Measurements from ENCODE around the gene HOXB5. TPM values are rescaled to one million over a fixed set of nuclear protein-coding genes. Genes with fewer than 3 reads are reported as not detected.

The HOXB5 gene
- total and polyA plus RNA-seq, 3 donors from 2014 or later, result 0.50 to 1.7 (median 0.71) TPM

- DNase-seq, result no peak
- Histone ChIP-seq H3K4me3 (no peak overlapping the region), H3K36me3 (ENCODE audit: low read depth, missing control alignments) (no peaks in the 10 kb centered on the region), H3K9me3 (no peaks in the 10 kb centered on the region), H3K27me3 (no peaks in the 10 kb centered on the region), H3K4me1 (no peaks in the 10 kb centered on the region), H3K27ac (no peak overlapping the region)
- no peak for TF ChIP-seq CTCF (IDR thresholded peaks at IDR 0.05)
- no peak for TF ChIP-seq POLR2A (IDR thresholded peaks at IDR 0.05)
- WGBS, 2 donors, result 41 to 46% methylated on average over 7 of the region's 7 CpGs
- intact Hi-C loops (cut with DNase I; ENCODE audit: low total_unique reads), result no loop called here
Observed at GRCh38 chr17:48631693-48632578, 38.4 kb upstream of the HOXB5 start.

DNA sequence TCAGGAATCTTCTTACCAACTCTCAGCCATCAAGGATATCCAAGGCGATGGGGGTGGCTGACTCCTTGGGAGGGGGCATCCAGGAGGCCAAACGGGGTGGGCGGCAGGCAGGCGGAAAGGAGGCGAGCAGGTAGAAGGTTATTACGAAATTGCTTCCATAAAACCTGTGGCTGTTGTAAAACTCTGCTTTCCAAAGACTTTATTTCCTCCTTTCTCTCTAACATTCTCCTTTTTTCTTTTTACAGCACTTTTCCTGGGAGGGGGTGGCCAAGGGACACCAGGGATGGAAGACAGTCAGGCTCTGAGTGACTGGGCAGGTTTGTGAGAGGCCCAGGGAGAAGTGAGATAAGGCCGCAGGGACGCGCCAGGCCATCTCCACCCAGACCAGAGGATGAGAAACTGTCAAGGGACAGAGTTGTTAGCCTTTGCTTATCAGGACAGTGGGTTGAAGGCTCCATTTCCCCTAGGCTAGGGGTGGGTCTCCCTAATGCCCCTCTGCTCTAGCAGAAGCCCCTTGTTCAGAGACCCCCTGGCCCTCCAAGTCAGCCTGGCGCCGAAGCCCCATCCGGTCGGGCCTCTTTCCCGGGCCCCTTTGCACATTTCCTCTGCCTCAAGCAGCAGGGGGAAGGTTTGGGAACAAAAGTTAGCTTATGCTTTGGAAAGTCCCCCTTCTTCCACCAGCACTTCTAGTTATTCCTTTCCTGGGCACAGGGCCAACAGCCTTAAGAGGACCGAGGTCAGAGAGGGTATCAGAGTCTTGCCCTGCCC lies 37.5 kb upstream of the HOXB5 start:
- no peak for DNase-seq
- Histone ChIP-seq H3K4me3 (no peak overlapping the region), H3K36me3 (ENCODE audit: low read depth, missing control alignments) (no peaks in the 10 kb centered on the region), H3K4me1 (peaks cover 5% of the 10 kb centered on the region), H3K9me3 (no peaks in the 10 kb centered on the region), H3K27me3 (no peaks in the 10 kb centered on the region), H3K27ac (no peak overlapping the region)
- intact Hi-C loops (cut with DNase I; ENCODE audit: low total_unique reads), result no loop called here
- WGBS, 2 donors, result 46 to 47% methylated on average over 15 of the region's 15 CpGs
- TF ChIP-seq CTCF (IDR thresholded peaks at IDR 0.05) (no peak), POLR2A (IDR thresholded peaks at IDR 0.05) (no peak)

DNA sequence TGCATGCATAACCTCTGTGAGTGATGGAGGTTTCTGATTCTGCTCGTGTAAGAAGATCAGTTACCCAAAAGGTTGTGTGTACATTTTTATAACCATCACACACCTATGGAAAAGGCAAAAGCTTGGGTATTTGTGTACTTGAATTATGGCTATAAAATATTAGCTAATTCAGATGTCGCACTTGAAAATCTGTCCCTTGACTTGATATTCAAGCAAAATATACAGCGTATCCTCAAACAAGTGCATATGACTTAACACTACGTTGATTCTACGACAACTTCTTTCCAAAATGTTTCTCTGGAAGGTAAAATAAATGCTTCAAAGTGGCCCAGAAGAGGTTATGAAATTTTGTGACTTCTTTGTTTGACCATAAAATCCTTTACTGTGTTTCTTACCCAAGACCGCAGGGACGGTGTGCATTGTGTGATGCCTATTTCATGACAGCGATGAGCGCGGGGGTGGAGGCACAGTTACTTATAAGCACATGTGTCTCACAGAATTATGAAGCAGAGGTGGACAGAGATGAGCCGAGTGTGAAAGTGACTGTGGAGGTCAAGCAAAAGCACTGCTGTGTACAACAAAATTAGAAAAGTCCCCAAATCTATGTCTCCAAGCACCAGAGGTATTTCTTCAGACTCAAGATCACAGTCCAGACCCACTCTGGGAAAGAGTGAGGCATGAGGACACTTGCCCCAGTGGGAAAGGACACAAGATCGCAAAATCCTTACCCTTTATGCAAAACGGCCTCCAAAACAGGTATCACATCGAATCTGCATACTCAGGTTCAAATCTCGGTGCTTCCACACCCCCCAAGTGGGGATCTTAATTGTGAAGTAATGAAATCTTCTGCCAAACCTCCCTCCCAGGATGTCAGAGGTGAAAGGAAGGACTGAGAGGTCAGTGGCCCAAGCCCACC lies 36.7 kb upstream of the HOXB5 start:
- 37 to 48% methylated on average over 15 of the region's 15 CpGs for WGBS, 2 donors
- Histone ChIP-seq H3K9me3 (no peaks in the 10 kb centered on the region), H3K4me1 (peaks cover 7% of the 10 kb centered on the region), H3K27ac (no peak overlapping the region), H3K36me3 (ENCODE audit: low read depth, missing control alignments) (no peaks in the 10 kb centered on the region), H3K4me3 (no peak overlapping the region), H3K27me3 (no peaks in the 10 kb centered on the region)
- no peak for TF ChIP-seq POLR2A (IDR thresholded peaks at IDR 0.05)
- TF ChIP-seq CTCF (IDR thresholded peaks at IDR 0.05), result no peak
- no peak for DNase-seq
- intact Hi-C loops (cut with DNase I; ENCODE audit: low total_unique reads), result no loop called here

DNA sequence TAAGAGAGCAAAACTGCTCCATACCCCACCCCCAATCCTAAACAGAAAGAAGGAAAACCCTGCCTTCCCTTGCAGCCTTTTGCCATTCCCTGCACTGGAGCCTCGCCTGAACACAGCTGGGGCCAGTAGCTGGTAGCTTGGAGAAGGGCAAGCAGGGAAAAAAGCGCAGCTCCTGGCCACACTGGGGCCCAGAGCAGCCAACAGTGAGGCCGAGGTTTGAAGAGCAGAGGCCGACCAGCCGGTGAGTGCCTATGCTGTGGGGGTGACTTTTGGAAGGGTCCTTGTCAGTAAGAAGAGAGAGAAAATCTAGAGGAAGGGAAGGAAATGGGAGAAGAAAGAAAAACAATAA lies 35.8 kb upstream of the HOXB5 start:
- Histone ChIP-seq H3K36me3 (ENCODE audit: low read depth, missing control alignments) (no peaks in the 10 kb centered on the region), H3K9me3 (no peaks in the 10 kb centered on the region), H3K27ac (no peak overlapping the region), H3K4me3 (no peak overlapping the region), H3K4me1 (peaks cover 7% of the 10 kb centered on the region), H3K27me3 (no peaks in the 10 kb centered on the region)
- 44 to 60% methylated on average over 5 of the region's 5 CpGs for WGBS, 2 donors
- intact Hi-C loops (cut with DNase I; ENCODE audit: low total_unique reads), result no loop called here
- DNase-seq, result no peak
- TF ChIP-seq CTCF (IDR thresholded peaks at IDR 0.05), result no peak
- TF ChIP-seq POLR2A (IDR thresholded peaks at IDR 0.05), result no peak

Data from testis (tissue), 3 donors.